AG08396 (cell line): Measurements from ENCODE around the gene GTF3C6.
"Not testable (repeated sequence)": the region's sequence is repeated elsewhere in the genome, so short reads cannot be mapped to it uniquely, and the experiment has no call there.

Source experiments
- DNase-seq: peaks from one replicate; pipeline ENCODE4 v3.0.0; 2012; ENCODE audit warnings: low spot score, mixed read lengths

The GTF3C6 gene

GRCh38 chr6:110958329-110959192, at the start of gene GTF3C6:
GTF3C6 (plus strand) TSS chr6:110958706; CDS start chr6:110958770, 64 bp downstream.
- peak; percentile 89 for DNase-seq

- no peak for DNase-seq
Measured at GRCh38 chr6:110930781-110931180, 27.7 kb upstream of the GTF3C6 start.

- DNase-seq = no peak
Measured at GRCh38 chr6:110933912-110934311, 24.6 kb upstream of the GTF3C6 start.

GRCh38 chr6:110934381-110934898, 24.1 kb upstream of the GTF3C6 start:
- DNase-seq = no peak

GRCh38 chr6:110935171-110935570, 23.3 kb upstream of the GTF3C6 start:
- DNase-seq = no peak

- DNase-seq = no peak
Measured at GRCh38 chr6:110938171-110938570, 20.3 kb upstream of the GTF3C6 start.

GRCh38 chr6:110939429-110940200, 18.9 kb upstream of the GTF3C6 start:
- no peak for DNase-seq

- peak; percentile 75 for DNase-seq
Measured at GRCh38 chr6:110944681-110945151, 13.8 kb upstream of the GTF3C6 start.

GRCh38 chr6:110946498-110946897, 12.0 kb upstream of the GTF3C6 start:
- no peak for DNase-seq

GRCh38 chr6:110949679-110950285, 8.7 kb upstream of the GTF3C6 start:
- no peak for DNase-seq

GRCh38 chr6:110950440-110950839, 8.1 kb upstream of the GTF3C6 start:
- DNase-seq = no peak

- DNase-seq = no peak
Measured at GRCh38 chr6:110951008-110951407, 7.5 kb upstream of the GTF3C6 start.

- DNase-seq = no peak
Measured at GRCh38 chr6:110951986-110952794, 6.3 kb upstream of the GTF3C6 start.

GRCh38 chr6:110953633-110954303, 4.7 kb upstream of the GTF3C6 start:
- no peak for DNase-seq

GRCh38 chr6:110960014-110960390, 1.5 kb downstream of the GTF3C6 start:
- no peak for DNase-seq

GRCh38 chr6:110962636-110963035, 4.1 kb downstream of the GTF3C6 start:
- DNase-seq = not testable (repeated sequence)

GRCh38 chr6:110965629-110966229, 7.2 kb downstream of the GTF3C6 start:
- DNase-seq = no peak

GRCh38 chr6:110968661-110969060, 10.2 kb downstream of the GTF3C6 start:
- DNase-seq = not testable (repeated sequence)

GRCh38 chr6:110971468-110971867, 13.0 kb downstream of the GTF3C6 start:
- no peak for DNase-seq

GRCh38 chr6:110976575-110976974, 18.1 kb downstream of the GTF3C6 start:
- no peak for DNase-seq
